GM12891 (cell line): ENCODE results near the gene CACNA1H.

Experiments used
- PAX5 ChIP-seq: IDR thresholded peaks from 2 replicates; pipeline ENCODE4 v1.6.1; 2011; ENCODE audit warnings: low read length, moderate library complexity, mild to moderate bottlenecking; ENCODE audit not compliant: insufficient read depth, severe bottlenecking
- POLR2A ChIP-seq: IDR thresholded peaks from 2 replicates; pipeline ENCODE4 v1.6.1; 2011; ENCODE audit warnings: low read depth, low read length, control low read depth
- POLR2AphosphoS5 ChIP-seq: IDR thresholded peaks from 2 replicates; pipeline ENCODE4 v1.6.1; 2011; ENCODE audit warnings: low read depth, low read length, control low read depth
- POU2F2 ChIP-seq: IDR thresholded peaks from 2 replicates; pipeline ENCODE4 v1.6.1; 2011; ENCODE audit warnings: low read depth, mild to moderate bottlenecking, control low read depth, low read length, moderate library complexity
- SPI1 ChIP-seq: IDR thresholded peaks from 2 replicates; pipeline ENCODE4 v1.6.1; 2011; ENCODE audit warnings: low read depth, low read length, control low read depth
- TAF1 ChIP-seq: IDR thresholded peaks from 2 replicates; pipeline ENCODE4 v1.6.1; 2011; ENCODE audit warnings: low read depth, low read length, control low read depth

GRCh38 chr16:1163567-1164055 is 10.7 kb downstream of the CACNA1H start:
- TF ChIP-seq POLR2AphosphoS5, result no peak
- no peak for TF ChIP-seq SPI1
- TF ChIP-seq POLR2A, result no peak
- no peak for TF ChIP-seq POU2F2
- TF ChIP-seq TAF1, result no peak
- no peak for TF ChIP-seq PAX5
